Measurements from ENCODE around the gene CNTNAP3B.
"Not testable (repeated sequence)": the region's sequence is repeated elsewhere in the genome, so short reads cannot be mapped to it uniquely, and the experiment has no call there.

Gene CNTNAP3B

GRCh38 chr9:42053874-42054273 is 75.4 kb downstream of the CNTNAP3B start:
- H3K9me3 ChIP-seq (replicated peaks; ENCODE audit: low read length); H3K27me3 ChIP-seq (ENCODE audit: control insufficient read depth, insufficient read depth, low read length); H3K4me1 ChIP-seq (ENCODE audit: control insufficient read depth, insufficient read depth, low read length); H3K9ac ChIP-seq (ENCODE audit: low read depth, low read length); H3K36me3 ChIP-seq (ENCODE audit: insufficient read depth, low read length); H3K4me2 ChIP-seq (ENCODE audit: low read length); H3K4me3 ChIP-seq (ENCODE audit: low read length): not testable (repeated sequence)

- H3K36me3 ChIP-seq (ENCODE audit: insufficient read depth, low read length); H3K4me2 ChIP-seq (ENCODE audit: low read length); H3K9me3 ChIP-seq (replicated peaks; ENCODE audit: low read length): not testable (repeated sequence)
Measured at GRCh38 chr9:42050701-42051100, 78.5 kb downstream of the CNTNAP3B start.

GRCh38 chr9:42044422-42045010 is 84.7 kb downstream of the CNTNAP3B start:
- not testable (repeated sequence) for H3K4me1 ChIP-seq (ENCODE audit: control insufficient read depth, insufficient read depth, low read length); H3K9me3 ChIP-seq (replicated peaks; ENCODE audit: low read length); H3K4me3 ChIP-seq (ENCODE audit: low read length); H3K27me3 ChIP-seq (ENCODE audit: control insufficient read depth, insufficient read depth, low read length); H3K9ac ChIP-seq (ENCODE audit: low read depth, low read length); H3K36me3 ChIP-seq (ENCODE audit: insufficient read depth, low read length); H3K4me2 ChIP-seq (ENCODE audit: low read length)

More at GRCh38 chr9:42050701-42051100, 78.5 kb downstream of the CNTNAP3B start:
- H3K4me1 ChIP-seq (ENCODE audit: control insufficient read depth, insufficient read depth, low read length); H3K27me3 ChIP-seq (ENCODE audit: control insufficient read depth, insufficient read depth, low read length); H3K4me3 ChIP-seq (ENCODE audit: low read length); H3K9ac ChIP-seq (ENCODE audit: low read depth, low read length): not testable (repeated sequence)

GRCh38 chr9:42033541-42033940 is 95.7 kb downstream of the CNTNAP3B start:
- H3K36me3 ChIP-seq (ENCODE audit: insufficient read depth, low read length); H3K4me2 ChIP-seq (ENCODE audit: low read length); H3K27me3 ChIP-seq (ENCODE audit: control insufficient read depth, insufficient read depth, low read length); H3K9me3 ChIP-seq (replicated peaks; ENCODE audit: low read length); H3K4me1 ChIP-seq (ENCODE audit: control insufficient read depth, insufficient read depth, low read length); H3K4me3 ChIP-seq (ENCODE audit: low read length); H3K9ac ChIP-seq (ENCODE audit: low read depth, low read length): not testable (repeated sequence)

- H3K4me1 ChIP-seq (ENCODE audit: control insufficient read depth, insufficient read depth, low read length); H3K27me3 ChIP-seq (ENCODE audit: control insufficient read depth, insufficient read depth, low read length); H3K9ac ChIP-seq (ENCODE audit: low read depth, low read length); H3K4me3 ChIP-seq (ENCODE audit: low read length); H3K9me3 ChIP-seq (replicated peaks; ENCODE audit: low read length); H3K36me3 ChIP-seq (ENCODE audit: insufficient read depth, low read length); H3K4me2 ChIP-seq (ENCODE audit: low read length): not testable (repeated sequence)
Measured at GRCh38 chr9:42020639-42021038, 108.6 kb downstream of the CNTNAP3B start.

GRCh38 chr9:42018220-42018922 is 110.9 kb downstream of the CNTNAP3B start:
- not testable (repeated sequence) for H3K4me1 ChIP-seq (ENCODE audit: control insufficient read depth, insufficient read depth, low read length); H3K4me3 ChIP-seq (ENCODE audit: low read length); H3K27me3 ChIP-seq (ENCODE audit: control insufficient read depth, insufficient read depth, low read length); H3K9ac ChIP-seq (ENCODE audit: low read depth, low read length); H3K36me3 ChIP-seq (ENCODE audit: insufficient read depth, low read length); H3K9me3 ChIP-seq (replicated peaks; ENCODE audit: low read length); H3K4me2 ChIP-seq (ENCODE audit: low read length)

GRCh38 chr9:42014317-42014716 is 114.9 kb downstream of the CNTNAP3B start:
- not testable (repeated sequence) for H3K4me3 ChIP-seq (ENCODE audit: low read length); H3K4me2 ChIP-seq (ENCODE audit: low read length); H3K9me3 ChIP-seq (replicated peaks; ENCODE audit: low read length); H3K4me1 ChIP-seq (ENCODE audit: control insufficient read depth, insufficient read depth, low read length); H3K9ac ChIP-seq (ENCODE audit: low read depth, low read length); H3K27me3 ChIP-seq (ENCODE audit: control insufficient read depth, insufficient read depth, low read length); H3K36me3 ChIP-seq (ENCODE audit: insufficient read depth, low read length)

- H3K9me3 ChIP-seq (replicated peaks; ENCODE audit: low read length): not testable (repeated sequence)
Measured at GRCh38 chr9:41991607-41992006, 137.6 kb downstream of the CNTNAP3B start.

GRCh38 chr9:41980271-41980670 is 149.0 kb downstream of the CNTNAP3B start:
- not testable (repeated sequence) for H3K9me3 ChIP-seq (replicated peaks; ENCODE audit: low read length); H3K36me3 ChIP-seq (ENCODE audit: insufficient read depth, low read length); H3K27me3 ChIP-seq (ENCODE audit: control insufficient read depth, insufficient read depth, low read length); H3K9ac ChIP-seq (ENCODE audit: low read depth, low read length); H3K4me3 ChIP-seq (ENCODE audit: low read length); H3K4me1 ChIP-seq (ENCODE audit: control insufficient read depth, insufficient read depth, low read length); H3K4me2 ChIP-seq (ENCODE audit: low read length)

More at GRCh38 chr9:41991607-41992006, 137.6 kb downstream of the CNTNAP3B start:
- H3K36me3 ChIP-seq (ENCODE audit: insufficient read depth, low read length); H3K4me2 ChIP-seq (ENCODE audit: low read length); H3K27me3 ChIP-seq (ENCODE audit: control insufficient read depth, insufficient read depth, low read length); H3K9ac ChIP-seq (ENCODE audit: low read depth, low read length); H3K4me3 ChIP-seq (ENCODE audit: low read length); H3K4me1 ChIP-seq (ENCODE audit: control insufficient read depth, insufficient read depth, low read length): not testable (repeated sequence)

GRCh38 chr9:41977965-41978600 is 151.1 kb downstream of the CNTNAP3B start:
- H3K4me2 ChIP-seq (ENCODE audit: low read length); H3K9me3 ChIP-seq (replicated peaks; ENCODE audit: low read length); H3K36me3 ChIP-seq (ENCODE audit: insufficient read depth, low read length); H3K27me3 ChIP-seq (ENCODE audit: control insufficient read depth, insufficient read depth, low read length); H3K9ac ChIP-seq (ENCODE audit: low read depth, low read length); H3K4me3 ChIP-seq (ENCODE audit: low read length); H3K4me1 ChIP-seq (ENCODE audit: control insufficient read depth, insufficient read depth, low read length): not testable (repeated sequence)

- not testable (repeated sequence) for H3K9ac ChIP-seq (ENCODE audit: low read depth, low read length); H3K4me1 ChIP-seq (ENCODE audit: control insufficient read depth, insufficient read depth, low read length); H3K4me3 ChIP-seq (ENCODE audit: low read length); H3K9me3 ChIP-seq (replicated peaks; ENCODE audit: low read length); H3K27me3 ChIP-seq (ENCODE audit: control insufficient read depth, insufficient read depth, low read length); H3K36me3 ChIP-seq (ENCODE audit: insufficient read depth, low read length); H3K4me2 ChIP-seq (ENCODE audit: low read length)
Measured at GRCh38 chr9:41974906-41975305, 154.3 kb downstream of the CNTNAP3B start.

GRCh38 chr9:41953007-41953406 is 176.2 kb downstream of the CNTNAP3B start:
- H3K4me3 ChIP-seq (ENCODE audit: low read length); H3K36me3 ChIP-seq (ENCODE audit: insufficient read depth, low read length); H3K4me1 ChIP-seq (ENCODE audit: control insufficient read depth, insufficient read depth, low read length); H3K9me3 ChIP-seq (replicated peaks; ENCODE audit: low read length); H3K9ac ChIP-seq (ENCODE audit: low read depth, low read length); H3K27me3 ChIP-seq (ENCODE audit: control insufficient read depth, insufficient read depth, low read length); H3K4me2 ChIP-seq (ENCODE audit: low read length): not testable (repeated sequence)

Data from skeletal muscle satellite cell (primary cell).